Diencephalon (tissue), 1 donor: ENCODE data around the gene FAM135A. TPM values are rescaled to one million over a fixed set of nuclear protein-coding genes. Genes with fewer than 3 reads are reported as not detected.

Source experiments
- small RNA-seq: library from RNA; depleted of rRNA; stranded (forward); fragments of <200 nt; gene quantifications from one replicate; pipeline ENCODE3, GENCODE V24; 2014
- total RNA-seq: library from RNA; depleted of rRNA; stranded (reverse); fragments of >200 nt; gene quantifications from one replicate; pipeline ENCODE4 v1.2.3, GENCODE V29; 2014

FAM135A gene
- 116 TPM for total RNA-seq

GRCh38 chr6:70413114-70413991 lies at the start of gene FAM135A:
TSS of gene FAM135A (plus strand) at chr6:70413508. CDS start at chr6:70428343, 14,835 bp downstream.

GRCh38 chr6:70566751-70567382 lies 153.6 kb downstream of the FAM135A start, which contains the start of gene SDHAF4:
TSS of gene SDHAF4 (plus strand) at chr6:70566930. CDS start at chr6:70566941, 11 bp downstream.

Small RNA genes within 50 kb of the gene (small RNA-seq; reads per million reads assigned to genes)
- not detected for gene RNU7-48P

Other genes with a start within 250 kb of the FAM135A start
- gene COL9A1, start 110.4 kb upstream of the FAM135A start, total RNA-seq: 10.8 TPM
- 33.9 TPM for gene SDHAF4, start 153.4 kb downstream of the FAM135A start, total RNA-seq